ENCODE measurements around the gene ZNF75A.

- TF ChIP-seq, protein P1, sequence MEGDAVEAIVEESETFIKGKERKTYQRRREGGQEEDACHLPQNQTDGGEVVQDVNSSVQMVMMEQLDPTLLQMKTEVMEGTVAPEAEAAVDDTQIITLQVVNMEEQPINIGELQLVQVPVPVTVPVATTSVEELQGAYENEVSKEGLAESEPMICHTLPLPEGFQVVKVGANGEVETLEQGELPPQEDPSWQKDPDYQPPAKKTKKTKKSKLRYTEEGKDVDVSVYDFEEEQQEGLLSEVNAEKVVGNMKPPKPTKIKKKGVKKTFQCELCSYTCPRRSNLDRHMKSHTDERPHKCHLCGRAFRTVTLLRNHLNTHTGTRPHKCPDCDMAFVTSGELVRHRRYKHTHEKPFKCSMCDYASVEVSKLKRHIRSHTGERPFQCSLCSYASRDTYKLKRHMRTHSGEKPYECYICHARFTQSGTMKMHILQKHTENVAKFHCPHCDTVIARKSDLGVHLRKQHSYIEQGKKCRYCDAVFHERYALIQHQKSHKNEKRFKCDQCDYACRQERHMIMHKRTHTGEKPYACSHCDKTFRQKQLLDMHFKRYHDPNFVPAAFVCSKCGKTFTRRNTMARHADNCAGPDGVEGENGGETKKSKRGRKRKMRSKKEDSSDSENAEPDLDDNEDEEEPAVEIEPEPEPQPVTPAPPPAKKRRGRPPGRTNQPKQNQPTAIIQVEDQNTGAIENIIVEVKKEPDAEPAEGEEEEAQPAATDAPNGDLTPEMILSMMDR (optimal IDR thresholded peaks at IDR 0.05 in 1 of 3, IDR thresholded peaks at IDR 0.05 in 1 of 3, conservative IDR thresholded peaks at IDR 0.05 in 1 of 3; ENCODE audit: extremely low read depth in 1 of 3, insufficient read depth in 2 of 3, low read length in 3 of 3): no peak
- no peak for TF ChIP-seq EZH2 (IDR thresholded peaks at IDR 0.05; ENCODE audit: low read length)
Observed at GRCh38 chr16:3362931-3363330, 57.6 kb downstream of the ZNF75A start.

Data from keratinocyte (primary cell).